Activated CD8-positive, alpha-beta memory T cell treated with anti-CD3 and anti-CD28 coated beads, Interleukin-2, amount 50 U/mL, for 1 hour (primary cell): ENCODE measurements around the gene SCARF1.
A peak's percentile ranks its signal among the peaks of the same experiment; 100 is the strongest.
"Not testable (repeated sequence)": the region's sequence is repeated elsewhere in the genome, so short reads cannot be mapped to it uniquely, and the experiment has no call there.

Experiments
- DNase-seq: peaks from one replicate; pipeline ENCODE4 v3.0.0-alpha.2; 2020; ENCODE audit errors: extremely low read depth

SCARF1 gene, protein sequence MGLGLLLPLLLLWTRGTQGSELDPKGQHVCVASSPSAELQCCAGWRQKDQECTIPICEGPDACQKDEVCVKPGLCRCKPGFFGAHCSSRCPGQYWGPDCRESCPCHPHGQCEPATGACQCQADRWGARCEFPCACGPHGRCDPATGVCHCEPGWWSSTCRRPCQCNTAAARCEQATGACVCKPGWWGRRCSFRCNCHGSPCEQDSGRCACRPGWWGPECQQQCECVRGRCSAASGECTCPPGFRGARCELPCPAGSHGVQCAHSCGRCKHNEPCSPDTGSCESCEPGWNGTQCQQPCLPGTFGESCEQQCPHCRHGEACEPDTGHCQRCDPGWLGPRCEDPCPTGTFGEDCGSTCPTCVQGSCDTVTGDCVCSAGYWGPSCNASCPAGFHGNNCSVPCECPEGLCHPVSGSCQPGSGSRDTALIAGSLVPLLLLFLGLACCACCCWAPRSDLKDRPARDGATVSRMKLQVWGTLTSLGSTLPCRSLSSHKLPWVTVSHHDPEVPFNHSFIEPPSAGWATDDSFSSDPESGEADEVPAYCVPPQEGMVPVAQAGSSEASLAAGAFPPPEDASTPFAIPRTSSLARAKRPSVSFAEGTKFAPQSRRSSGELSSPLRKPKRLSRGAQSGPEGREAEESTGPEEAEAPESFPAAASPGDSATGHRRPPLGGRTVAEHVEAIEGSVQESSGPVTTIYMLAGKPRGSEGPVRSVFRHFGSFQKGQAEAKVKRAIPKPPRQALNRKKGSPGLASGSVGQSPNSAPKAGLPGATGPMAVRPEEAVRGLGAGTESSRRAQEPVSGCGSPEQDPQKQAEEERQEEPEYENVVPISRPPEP

GRCh38 chr17:1645207-1646171 is at the start of gene SCARF1:
Gene SCARF1 (minus strand): TSS chr17:1645732. CDS start chr17:1645697, 35 bp downstream.
- DNase-seq = no peak

GRCh38 chr17:1693339-1693738 is 47.8 kb upstream of the SCARF1 start:
- DNase-seq = no peak

- DNase-seq = no peak
These were observed 45.2 kb upstream of the SCARF1 start for GRCh38 chr17:1690544-1691221.

DNA sequence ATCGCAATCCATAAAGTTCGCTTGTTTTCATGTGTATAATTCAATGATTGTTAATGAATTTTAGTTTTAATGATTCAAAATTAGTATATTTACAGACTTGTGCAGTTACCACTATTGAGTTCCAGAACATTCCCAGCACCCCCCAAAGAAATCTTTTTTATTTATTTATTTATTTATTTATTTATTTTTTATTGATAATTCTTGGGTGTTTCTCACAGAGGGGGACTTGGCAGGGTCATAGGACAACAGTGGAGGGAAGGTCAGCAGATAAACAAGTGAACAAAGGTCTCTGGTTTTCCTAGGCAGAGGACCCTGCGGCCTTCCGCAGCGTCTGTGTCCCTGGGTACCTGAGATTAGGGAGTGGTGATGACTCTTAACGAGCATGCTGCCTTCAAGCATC is 42.9 kb upstream of the SCARF1 start:
- not testable (repeated sequence) for DNase-seq

- no peak for DNase-seq
These were observed 40.6 kb upstream of the SCARF1 start for GRCh38 chr17:1686086-1686485.

- peak; percentile 95 for DNase-seq
These were observed 39.1 kb upstream of the SCARF1 start, which contains the start of gene PRPF8 for GRCh38 chr17:1684378-1685189. Gene PRPF8 (minus strand): TSS chr17:1684867. CDS start chr17:1684571, 296 bp downstream.

DNA sequence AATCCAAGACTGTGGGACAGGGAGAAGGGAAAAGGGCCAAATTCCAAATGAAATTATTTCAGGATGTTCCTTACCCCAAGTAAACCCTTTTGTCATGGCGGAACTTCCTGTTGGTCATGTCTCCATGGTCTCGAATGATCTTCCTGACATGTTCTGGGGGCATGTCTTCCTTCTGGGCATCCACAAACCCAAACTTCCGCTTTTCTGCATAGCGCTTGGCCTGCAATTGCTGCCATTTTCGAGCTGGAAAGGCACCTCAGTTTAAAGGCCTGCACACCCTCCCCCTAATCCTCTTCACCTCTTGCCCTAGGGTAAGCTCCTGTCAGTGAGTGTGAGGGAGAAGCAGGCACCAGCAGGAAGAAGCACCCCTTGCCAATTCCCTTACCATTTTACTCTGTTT is 37.9 kb upstream of the SCARF1 start:
- DNase-seq = no peak

DNA sequence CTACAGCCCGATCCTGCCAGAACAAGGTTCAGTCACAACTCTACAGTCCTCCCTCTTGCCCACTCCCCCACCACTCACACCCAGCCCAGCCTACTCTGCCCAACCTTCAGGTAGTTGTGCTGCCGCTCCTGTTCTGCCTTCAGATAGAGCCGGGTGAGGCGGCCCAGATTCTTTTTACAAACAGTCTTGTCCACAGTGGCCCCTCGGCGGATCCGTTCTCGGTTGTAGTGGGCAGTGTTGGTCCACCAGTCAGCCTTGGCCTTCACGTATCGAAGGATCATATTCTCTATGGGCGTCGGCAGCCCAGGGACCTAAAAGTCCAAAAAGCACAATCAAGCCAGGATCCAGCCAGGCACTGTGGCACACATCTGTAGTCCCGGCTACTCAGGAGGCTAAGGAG is 30.9 kb upstream of the SCARF1 start:
- no peak for DNase-seq

GRCh38 chr17:1673041-1673785 is 27.7 kb upstream of the SCARF1 start:
- no peak for DNase-seq

- not testable (repeated sequence) for DNase-seq
These were observed 18.4 kb upstream of the SCARF1 start for GRCh38 chr17:1663934-1664333.

DNA sequence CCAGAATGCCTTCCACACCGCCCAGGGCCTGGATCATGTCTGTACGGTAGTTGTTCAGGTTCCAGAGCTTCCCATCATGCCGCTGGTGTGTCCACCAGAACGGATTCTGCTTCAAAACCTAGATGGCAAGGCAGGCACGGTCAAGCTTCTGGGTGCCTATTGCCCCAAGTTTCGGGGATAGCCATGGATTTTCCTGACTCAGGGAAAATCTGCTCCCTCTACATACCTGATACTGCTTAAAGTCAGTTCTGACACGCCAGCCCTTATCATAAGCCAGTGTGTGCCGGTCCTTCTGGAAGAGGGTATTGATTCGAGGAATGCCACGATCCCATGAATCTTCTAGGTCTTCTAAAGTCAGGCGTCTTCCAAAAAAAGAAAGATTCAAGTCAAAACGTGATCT is 15.5 kb upstream of the SCARF1 start:
- DNase-seq = no peak

GRCh38 chr17:1658100-1658499 is 12.6 kb upstream of the SCARF1 start:
- no peak for DNase-seq

GRCh38 chr17:1653735-1654134 is 8.2 kb upstream of the SCARF1 start:
- no peak for DNase-seq

GRCh38 chr17:1652794-1653193 is 7.3 kb upstream of the SCARF1 start:
- DNase-seq = not testable (repeated sequence)

DNA sequence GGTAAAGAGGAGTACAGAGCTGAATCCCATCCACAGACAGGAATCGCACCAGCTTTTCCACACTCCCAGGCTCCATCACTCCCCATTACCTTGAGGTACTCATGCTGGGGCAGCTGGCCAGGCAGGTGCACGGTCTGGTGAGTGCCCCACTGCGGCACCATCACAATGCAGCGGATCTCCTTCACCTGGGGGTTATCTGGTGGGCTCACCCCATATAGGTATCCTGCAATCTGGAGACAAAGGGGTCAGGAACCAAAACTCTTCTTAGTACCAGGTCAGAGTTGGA is 6.0 kb upstream of the SCARF1 start:
- DNase-seq = no peak

- DNase-seq = no peak
These were observed 5.4 kb upstream of the SCARF1 start for GRCh38 chr17:1650731-1651558.

- no peak for DNase-seq
These were observed 4.4 kb upstream of the SCARF1 start, which contains the start of gene RILP for GRCh38 chr17:1649844-1650501. Gene RILP (minus strand): TSS chr17:1649866. CDS start chr17:1649804, 62 bp downstream.
